Gastrocnemius medialis (tissue), 4 donors: ENCODE data around the gene TECPR2.

Experiments
- POLR2A ChIP-seq, 2 donors: fragments of 450-650 bp; IDR thresholded peaks; one replicate each; pipeline ENCODE4 v1.6.1; 2017; ENCODE audit warnings: antibody characterized with exemption in 2 of 2, mild to moderate bottlenecking in 2 of 2, moderate library complexity in 2 of 2
- TF ChIP-seq, protein P1 (sequence below), 5 experiments: fragments of 450-650 bp in 3 of 5; fragments of 200-600 bp in 2 of 5; sonication (generic) in 2 of 5; IDR thresholded peaks in 4 of 5; conservative IDR thresholded peaks in 1 of 5; 1 replicate in 4 of 5; 2 replicates in 1 of 5; pipeline ENCODE4 v1.5.1; 2016 to 2019; ENCODE audit warnings: antibody characterized with exemption in 5 of 5, mild to moderate bottlenecking in 3 of 5, moderate library complexity in 3 of 5

- TF ChIP-seq, protein P1, sequence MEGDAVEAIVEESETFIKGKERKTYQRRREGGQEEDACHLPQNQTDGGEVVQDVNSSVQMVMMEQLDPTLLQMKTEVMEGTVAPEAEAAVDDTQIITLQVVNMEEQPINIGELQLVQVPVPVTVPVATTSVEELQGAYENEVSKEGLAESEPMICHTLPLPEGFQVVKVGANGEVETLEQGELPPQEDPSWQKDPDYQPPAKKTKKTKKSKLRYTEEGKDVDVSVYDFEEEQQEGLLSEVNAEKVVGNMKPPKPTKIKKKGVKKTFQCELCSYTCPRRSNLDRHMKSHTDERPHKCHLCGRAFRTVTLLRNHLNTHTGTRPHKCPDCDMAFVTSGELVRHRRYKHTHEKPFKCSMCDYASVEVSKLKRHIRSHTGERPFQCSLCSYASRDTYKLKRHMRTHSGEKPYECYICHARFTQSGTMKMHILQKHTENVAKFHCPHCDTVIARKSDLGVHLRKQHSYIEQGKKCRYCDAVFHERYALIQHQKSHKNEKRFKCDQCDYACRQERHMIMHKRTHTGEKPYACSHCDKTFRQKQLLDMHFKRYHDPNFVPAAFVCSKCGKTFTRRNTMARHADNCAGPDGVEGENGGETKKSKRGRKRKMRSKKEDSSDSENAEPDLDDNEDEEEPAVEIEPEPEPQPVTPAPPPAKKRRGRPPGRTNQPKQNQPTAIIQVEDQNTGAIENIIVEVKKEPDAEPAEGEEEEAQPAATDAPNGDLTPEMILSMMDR (IDR thresholded peaks at IDR 0.05 in 4 of 5, conservative IDR thresholded peaks at IDR 0.05 in 1 of 5): no peak
- TF ChIP-seq POLR2A (IDR thresholded peaks at IDR 0.05): no peak
These were observed 9.6 kb upstream of the TECPR2 start for GRCh38 chr14:102353126-102353619.
